ENCODE measurements around the gene AP2B1.

The AP2B1 gene

DNA sequence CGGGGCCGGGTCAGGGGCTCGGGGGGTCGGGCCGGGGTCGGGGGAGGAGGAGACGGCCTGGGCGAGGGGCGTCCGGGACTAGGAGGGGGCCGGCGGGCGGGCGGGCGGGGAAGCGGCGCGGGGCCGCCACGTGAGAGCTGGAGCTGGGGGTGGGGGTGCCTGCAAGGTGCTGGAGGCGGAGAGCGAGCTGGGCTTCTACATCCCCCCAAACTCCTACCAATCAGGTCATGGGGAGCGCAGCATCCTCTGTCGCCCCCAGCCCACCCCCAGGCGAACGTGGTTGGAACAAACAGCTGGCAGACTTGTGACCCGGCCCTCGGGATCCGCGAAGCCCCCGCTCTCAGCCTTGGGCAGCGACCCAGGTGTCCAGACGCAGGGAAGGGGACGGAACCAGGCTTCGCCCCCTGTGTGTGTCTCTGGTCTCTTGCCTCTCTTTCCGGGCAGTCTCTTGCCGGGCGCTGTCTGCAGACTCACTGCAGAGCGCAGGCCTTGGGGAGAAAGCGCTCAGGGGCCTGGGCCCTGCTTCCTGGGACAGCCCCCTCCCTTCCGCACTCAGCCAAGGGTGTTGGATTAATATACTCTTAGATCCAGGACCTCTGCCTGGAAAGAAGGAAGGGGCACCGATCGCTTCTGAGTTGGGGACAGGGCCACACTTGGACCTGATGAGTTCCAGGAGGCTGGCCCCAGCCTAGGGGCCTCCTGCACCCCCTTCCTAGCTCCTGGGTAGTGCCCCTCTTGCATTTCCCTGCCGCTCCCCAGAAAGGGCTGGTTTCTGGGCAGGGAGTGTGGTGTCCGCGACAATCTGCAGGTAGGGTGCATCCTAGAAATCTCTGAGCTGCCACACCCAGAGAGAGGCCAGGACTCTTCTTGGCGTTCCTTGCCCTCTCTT lies 145.0 kb downstream of the AP2B1 start:
- no peak for DNase-seq

GRCh38 chr17:35732806-35733136 lies 145.6 kb downstream of the AP2B1 start:
- DNase-seq: no peak

- DNase-seq: no peak
Measured at GRCh38 chr17:35733366-35733765, 146.2 kb downstream of the AP2B1 start.

- no peak for DNase-seq
Measured at GRCh38 chr17:35734396-35734795, 147.3 kb downstream of the AP2B1 start.

- no peak for DNase-seq
Measured at GRCh38 chr17:35735036-35735805, 148.1 kb downstream of the AP2B1 start.

DNA sequence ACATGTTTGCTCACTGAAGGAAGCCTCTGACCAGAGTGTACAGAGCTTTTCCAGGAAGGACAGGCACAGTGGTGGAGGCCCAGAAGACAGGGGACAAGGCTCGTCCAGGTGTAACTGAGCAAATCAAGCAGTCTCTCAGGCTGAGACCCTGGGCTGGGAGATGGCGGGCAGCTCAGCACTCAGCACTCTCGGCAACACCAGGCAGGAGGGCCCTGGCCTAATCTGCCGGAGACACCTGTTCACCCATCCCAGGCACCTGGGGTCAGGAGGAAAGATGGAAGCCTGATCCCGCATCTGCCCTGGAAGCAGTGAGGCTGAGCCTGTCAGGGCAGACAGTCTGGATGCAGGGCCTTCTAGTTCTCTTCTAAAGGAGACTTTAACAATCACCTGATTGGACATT lies 149.1 kb downstream of the AP2B1 start:
- DNase-seq: no peak

- DNase-seq: no peak
Measured at GRCh38 chr17:35738519-35739133, 151.5 kb downstream of the AP2B1 start.

- DNase-seq: no peak
Measured at GRCh38 chr17:35740216-35740615, 153.1 kb downstream of the AP2B1 start.

GRCh38 chr17:35740997-35741931 lies 154.1 kb downstream of the AP2B1 start:
- no peak for DNase-seq

DNA sequence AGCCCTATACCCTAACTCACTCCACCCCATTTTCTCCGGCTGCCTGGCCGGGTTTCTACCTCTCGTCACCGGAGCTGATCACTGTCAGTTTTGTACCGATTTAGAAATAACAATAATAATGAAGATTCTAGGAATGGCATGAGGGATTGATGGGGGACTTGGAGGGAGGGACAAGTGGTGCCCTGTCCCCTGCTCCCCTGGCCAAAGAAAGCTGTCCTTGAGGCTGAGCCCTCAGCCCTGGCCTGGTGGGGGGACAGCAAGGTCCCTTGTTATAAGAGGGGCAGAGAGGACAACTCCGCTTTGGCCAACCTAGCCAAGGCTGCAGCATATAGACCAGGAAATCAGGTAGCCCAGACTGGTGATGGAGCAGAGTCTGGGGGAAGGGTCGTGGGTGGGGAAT lies 155.4 kb downstream of the AP2B1 start:
- no peak for DNase-seq

GRCh38 chr17:35742896-35743477 lies 155.9 kb downstream of the AP2B1 start:
- no peak for DNase-seq

GRCh38 chr17:35743626-35744328 lies 156.7 kb downstream of the AP2B1 start:
- no peak for DNase-seq

GRCh38 chr17:35744830-35745229 lies 157.7 kb downstream of the AP2B1 start:
- DNase-seq: no peak

GRCh38 chr17:35745246-35745645 lies 158.1 kb downstream of the AP2B1 start:
- DNase-seq: no peak

- no peak for DNase-seq
Measured at GRCh38 chr17:35745749-35746320, 158.7 kb downstream of the AP2B1 start.

GRCh38 chr17:35747540-35748017 lies 160.5 kb downstream of the AP2B1 start:
- DNase-seq: peak; percentile 50

DNA sequence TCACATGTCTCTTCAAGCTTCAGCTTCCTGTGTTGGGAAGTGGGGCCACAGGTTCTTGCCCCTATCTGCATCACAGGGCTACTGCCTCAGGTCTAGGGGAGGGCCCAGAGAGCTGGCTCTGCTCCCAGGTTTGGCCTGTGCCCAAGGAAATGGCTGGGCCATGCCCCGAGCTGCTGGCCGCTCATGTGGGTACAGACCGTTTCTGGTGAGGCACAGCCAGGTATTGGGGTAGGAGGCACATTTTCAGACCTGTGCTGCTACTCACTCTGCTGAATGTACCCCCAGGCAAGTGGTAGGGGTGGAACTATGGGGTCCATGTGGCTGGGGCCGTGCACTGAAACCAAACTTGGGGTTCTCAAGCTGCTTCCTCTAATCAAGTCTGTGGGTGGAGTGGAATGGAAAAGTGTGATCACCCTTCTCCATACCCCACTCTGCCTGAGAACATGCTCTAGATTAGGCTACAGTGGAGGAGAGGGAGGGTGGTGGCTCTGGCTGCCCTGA lies 161.3 kb downstream of the AP2B1 start:
- DNase-seq: no peak

DNA sequence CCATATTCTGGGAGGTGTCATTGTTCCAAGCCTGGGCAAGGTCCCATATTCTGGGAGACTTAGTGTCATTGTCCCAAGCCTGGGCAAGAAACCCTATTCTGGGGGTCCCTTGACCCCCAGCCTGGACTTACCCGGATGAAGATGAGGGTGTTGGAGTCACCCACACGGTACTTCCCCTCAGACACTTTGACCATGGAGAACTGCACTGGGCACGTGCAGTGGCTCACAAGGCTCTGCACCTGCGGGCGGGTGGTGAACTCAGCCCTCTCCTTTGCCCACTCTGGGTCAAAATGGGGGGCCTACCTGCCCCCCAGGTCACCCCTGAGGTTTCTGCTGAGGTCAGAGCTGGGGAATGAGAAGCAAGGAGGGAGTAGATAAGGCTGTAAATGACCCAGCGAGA lies 161.9 kb downstream of the AP2B1 start:
- no peak for DNase-seq

DNA sequence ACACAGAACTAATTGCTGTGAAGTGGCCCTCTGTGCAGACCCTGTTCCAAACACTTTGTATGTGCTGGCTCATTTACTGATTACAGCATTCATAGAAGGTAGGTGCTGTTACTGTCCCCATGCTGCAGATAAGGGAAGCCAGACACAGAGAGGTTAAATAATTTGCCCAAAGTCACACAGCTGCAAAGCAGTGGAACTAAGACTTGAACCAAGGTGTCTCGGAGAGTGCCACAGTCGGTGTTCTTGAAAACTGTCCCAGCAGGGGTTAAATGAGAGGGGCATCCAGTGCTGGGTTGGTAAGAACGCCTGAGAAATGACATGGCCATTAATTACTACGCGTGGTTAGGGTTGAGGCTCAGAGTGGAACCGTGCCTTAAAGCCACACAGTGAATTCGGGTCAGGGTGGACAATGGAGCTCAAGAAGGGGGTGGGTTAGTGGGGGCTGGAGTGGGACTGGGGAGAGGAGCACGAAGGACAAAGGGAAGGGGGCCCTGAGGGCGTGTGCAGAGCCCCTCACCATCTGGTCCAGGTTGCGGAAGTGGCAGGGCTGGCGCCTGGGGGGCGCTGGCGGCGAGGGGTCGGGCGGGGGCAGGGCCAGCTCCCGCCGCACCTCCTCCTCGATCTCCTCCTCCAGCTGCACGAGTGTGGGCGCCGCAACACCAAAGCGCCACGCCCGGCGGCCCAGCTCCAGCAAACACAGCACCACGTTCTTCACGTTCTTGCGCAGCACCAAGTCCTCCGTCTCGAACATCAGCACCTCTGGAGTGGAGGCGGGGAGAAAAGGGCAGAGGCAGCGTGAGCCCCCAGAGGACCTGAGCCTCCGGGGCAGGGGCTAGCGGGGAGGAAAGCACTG lies 162.7 kb downstream of the AP2B1 start:
- DNase-seq: no peak
